Mesendoderm (in vitro differentiated cells): Measurements from ENCODE around the gene RBP5.

Source experiments
- DNase-seq: peaks from one replicate; pipeline ENCODE4 v3.0.0; 2013
- H2AK5ac ChIP-seq: 2 replicates; pipeline ENCODE4 v1.6.1; 2013; ENCODE audit warnings: low read length, inconsistent platforms
- H2BK120ac ChIP-seq: 2 replicates; pipeline ENCODE4 v1.6.1; 2013; ENCODE audit warnings: low read depth, mild to moderate bottlenecking, low read length, moderate library complexity, mixed read lengths
- H2BK15ac ChIP-seq: replicated peaks from 2 replicates; pipeline ENCODE4 v1.6.1; 2013; ENCODE audit warnings: low read depth, mild to moderate bottlenecking, moderate library complexity
- H2BK5ac ChIP-seq: 2 replicates; pipeline ENCODE4 v1.6.1; 2013; ENCODE audit warnings: low read length, inconsistent platforms
- H3K18ac ChIP-seq: 2 replicates; pipeline ENCODE4 v1.6.1; 2013; ENCODE audit warnings: mild to moderate bottlenecking, low read length, mixed read lengths
- H3K23ac ChIP-seq: one replicate; pipeline ENCODE4 v1.6.1; 2013; ENCODE audit warnings: low read length
- H3K27ac ChIP-seq: 2 replicates; pipeline ENCODE4 v1.5.1; 2013; ENCODE audit warnings: low read depth, mild to moderate bottlenecking, inconsistent platforms, low read length, moderate library complexity
- H3K27me3 ChIP-seq: 2 replicates; pipeline ENCODE4 v1.6.1; 2013; ENCODE audit warnings: low read length, control low read depth, mild to moderate bottlenecking, inconsistent platforms; ENCODE audit not compliant: insufficient read depth, poor library complexity
- H3K36me3 ChIP-seq: 2 replicates; pipeline ENCODE4 v1.6.1; 2013; ENCODE audit warnings: low read length, inconsistent platforms; ENCODE audit not compliant: control insufficient read depth, insufficient read depth
- H3K4ac ChIP-seq: one replicate; pipeline ENCODE4 v1.6.1; 2013; ENCODE audit warnings: low read depth, mild to moderate bottlenecking, low read length, moderate library complexity
- H3K4me1 ChIP-seq: 2 replicates; pipeline ENCODE4 v1.6.1; 2013; ENCODE audit warnings: low read depth, low read length, inconsistent platforms; ENCODE audit not compliant: control insufficient read depth
- H3K4me2 ChIP-seq: 2 replicates; pipeline ENCODE4 v1.6.1; 2013; ENCODE audit warnings: low read length
- H3K4me3 ChIP-seq: 2 replicates; pipeline ENCODE4 v1.5.1; 2013; ENCODE audit warnings: mild to moderate bottlenecking, low read length
- H3K56ac ChIP-seq: one replicate; pipeline ENCODE4 v1.6.1; 2013; ENCODE audit warnings: low read length
- H3K79me1 ChIP-seq: 2 replicates; pipeline ENCODE4 v1.6.1; 2013; ENCODE audit warnings: low read length, inconsistent platforms
- H3K79me2 ChIP-seq: 2 replicates; pipeline ENCODE4 v1.6.1; 2013; ENCODE audit warnings: mild to moderate bottlenecking, low read length; ENCODE audit not compliant: control insufficient read depth, insufficient read depth
- H3K9ac ChIP-seq: 2 replicates; pipeline ENCODE4 v1.6.1; 2013; ENCODE audit warnings: low read length, inconsistent platforms
- H4K5ac ChIP-seq: one replicate; pipeline ENCODE4 v1.6.1; 2013; ENCODE audit warnings: low read length
- H4K8ac ChIP-seq: one replicate; pipeline ENCODE4 v1.6.1; 2013; ENCODE audit warnings: low read depth, mild to moderate bottlenecking, control low read depth, low read length, moderate library complexity
- WGBS: extraction: QIAGEN DNeasy Blood & Tissue Kit; methylation state at CpG from one replicate; pipeline ENCODE4 v1.1.7; 2013; ENCODE audit warnings: low lambda C conversion rate, missing lambda C conversion rate; ENCODE audit not compliant: insufficient coverage; ENCODE audit errors: extremely low coverage; 5-methylcytosine and 5-hydroxymethylcytosine counted together

Gene RBP5

DNA sequence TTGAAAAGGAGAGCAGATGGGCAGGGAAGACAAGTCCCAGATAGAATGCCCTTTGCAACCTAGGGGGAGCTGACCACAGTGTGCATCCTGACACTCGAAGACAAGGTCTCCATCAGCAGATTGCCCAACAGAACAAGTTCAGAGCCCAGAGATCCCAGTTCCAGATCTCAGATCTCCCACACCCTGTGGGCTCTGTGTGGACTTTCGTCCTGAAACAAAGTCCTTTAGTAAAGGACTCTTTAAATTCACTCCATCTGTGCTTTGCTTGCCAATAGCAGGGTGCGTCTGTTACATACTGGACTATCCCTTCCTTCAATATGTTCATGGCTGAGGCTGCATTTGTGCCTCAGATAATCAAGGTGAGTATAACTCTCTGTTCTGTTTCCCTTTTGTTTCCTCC lies 11.0 kb downstream of the RBP5 start:
- no peak for DNase-seq
- no peak overlapping the region for H2AK5ac ChIP-seq
- H4K8ac ChIP-seq, result no peak overlapping the region
- no peak overlapping the region for H3K9ac ChIP-seq
- no peaks in the 10 kb centered on the region for H3K36me3 ChIP-seq
- no peak overlapping the region for H2BK15ac ChIP-seq
- H3K4me3 ChIP-seq, result no peak overlapping the region
- H3K18ac ChIP-seq, result no peak overlapping the region
- H3K23ac ChIP-seq, result no peak overlapping the region
- no peaks in the 10 kb centered on the region for H3K79me1 ChIP-seq
- no peak overlapping the region for H3K4ac ChIP-seq
- no peaks in the 10 kb centered on the region for H3K79me2 ChIP-seq
- H4K5ac ChIP-seq, result no peak overlapping the region
- no CpG with 5 or more reads among the region's 3 CpGs for WGBS
- no peaks in the 10 kb centered on the region for H3K27me3 ChIP-seq
- H3K27ac ChIP-seq, result no peak overlapping the region
- H3K4me1 ChIP-seq, result no peaks in the 10 kb centered on the region
- H2BK120ac ChIP-seq, result no peak overlapping the region
- no peak overlapping the region for H3K4me2 ChIP-seq
- no peak overlapping the region for H3K56ac ChIP-seq
- H2BK5ac ChIP-seq, result no peak overlapping the region

DNA sequence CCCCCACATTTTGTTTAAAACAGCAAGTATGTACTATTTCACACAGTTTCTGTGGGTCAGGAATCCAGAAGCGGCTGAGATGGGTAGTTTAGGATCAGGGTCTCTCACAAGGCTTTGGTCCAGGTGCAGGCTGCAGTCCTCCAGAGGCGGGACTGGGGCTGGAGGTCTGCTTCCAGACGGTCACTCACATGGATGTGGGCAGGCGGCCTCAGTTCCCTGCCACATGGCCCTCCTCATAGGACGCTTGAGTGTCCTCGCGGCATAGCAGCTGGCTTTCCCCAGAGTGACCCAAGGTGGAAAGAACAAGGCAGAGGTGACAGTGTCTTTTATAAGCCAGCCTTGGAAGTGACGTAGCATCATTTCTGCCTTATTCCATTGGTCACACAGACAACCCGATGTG lies 11.8 kb downstream of the RBP5 start:
- Histone ChIP-seq H3K56ac (no peak overlapping the region), H3K4me3 (no peak overlapping the region), H2BK5ac (no peak overlapping the region), H2BK15ac (no peak overlapping the region), H3K27me3 (no peaks in the 10 kb centered on the region), H3K9ac (no peak overlapping the region), H2BK120ac (no peak overlapping the region), H3K79me1 (no peaks in the 10 kb centered on the region), H3K27ac (no peak overlapping the region), H4K8ac (no peak overlapping the region), H3K36me3 (no peaks in the 10 kb centered on the region), H2AK5ac (no peak overlapping the region), H3K79me2 (no peaks in the 10 kb centered on the region), H3K4me1 (no peaks in the 10 kb centered on the region), H3K4ac (no peak overlapping the region), H3K4me2 (no peak overlapping the region), H4K5ac (no peak overlapping the region), H3K18ac (no peak overlapping the region), H3K23ac (no peak overlapping the region)
- no peak for DNase-seq
- WGBS, result no CpG with 5 or more reads among the region's 9 CpGs

DNA sequence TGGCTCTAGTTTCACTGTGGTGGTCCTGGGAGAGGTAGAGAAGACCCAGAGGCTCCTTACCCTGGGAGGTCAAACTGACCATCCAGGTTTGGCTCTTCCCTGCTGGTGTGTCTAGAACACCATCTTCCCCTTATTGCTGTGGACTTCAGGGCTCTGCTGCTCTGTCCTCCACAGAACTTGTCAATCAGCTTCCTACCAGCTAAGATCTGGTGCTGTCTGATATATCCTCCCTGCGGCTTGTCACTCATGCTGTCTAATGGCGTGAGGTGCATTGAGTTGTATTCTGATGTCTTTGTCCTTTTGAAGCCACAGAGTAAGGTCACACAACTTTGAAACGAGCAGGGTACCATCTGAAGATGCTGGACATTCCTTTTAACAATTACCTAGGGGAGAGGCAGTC lies 12.5 kb downstream of the RBP5 start:
- Histone ChIP-seq H2BK5ac (no peak overlapping the region), H3K36me3 (no peaks in the 10 kb centered on the region), H3K79me2 (no peaks in the 10 kb centered on the region), H3K79me1 (no peaks in the 10 kb centered on the region), H4K8ac (no peak overlapping the region), H3K4me2 (no peak overlapping the region), H3K27me3 (no peaks in the 10 kb centered on the region), H4K5ac (no peak overlapping the region), H3K27ac (no peak overlapping the region), H3K4me1 (no peaks in the 10 kb centered on the region), H3K23ac (no peak overlapping the region), H3K4me3 (no peak overlapping the region), H3K18ac (no peak overlapping the region), H3K9ac (no peak overlapping the region), H2BK15ac (no peak overlapping the region), H3K56ac (no peak overlapping the region), H3K4ac (no peak overlapping the region), H2BK120ac (no peak overlapping the region), H2AK5ac (no peak overlapping the region)
- WGBS, result no CpG with 5 or more reads among the region's 3 CpGs
- no peak for DNase-seq

DNA sequence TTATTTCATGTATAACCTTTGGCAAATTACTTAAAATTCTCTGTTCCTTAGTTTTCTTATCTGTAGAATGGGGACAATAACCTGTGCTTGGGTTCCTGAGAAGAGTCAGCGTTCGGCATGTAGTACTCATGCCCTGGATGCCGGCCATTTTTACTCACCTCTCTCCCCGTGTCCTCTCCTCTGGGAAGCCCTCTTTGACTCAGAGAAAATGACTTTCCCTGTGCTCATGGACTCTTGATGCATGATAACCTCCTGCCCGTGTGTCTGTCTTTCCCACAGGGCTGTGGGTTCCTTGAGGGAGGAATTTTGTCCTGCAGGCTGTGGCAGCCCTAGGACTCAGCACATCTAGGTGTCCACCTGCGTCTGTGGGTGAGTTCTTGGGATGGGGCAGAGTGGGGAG lies 13.8 kb downstream of the RBP5 start:
- no peak for DNase-seq
- H3K27ac ChIP-seq, result no peak overlapping the region
- no peak overlapping the region for H3K18ac ChIP-seq
- no peak overlapping the region for H2BK15ac ChIP-seq
- no peak overlapping the region for H3K9ac ChIP-seq
- no peaks in the 10 kb centered on the region for H3K79me2 ChIP-seq
- H4K8ac ChIP-seq, result no peak overlapping the region
- no peaks in the 10 kb centered on the region for H3K4me1 ChIP-seq
- H2BK120ac ChIP-seq, result no peak overlapping the region
- no CpG with 5 or more reads among the region's 6 CpGs for WGBS
- no peak overlapping the region for H3K4ac ChIP-seq
- no peak overlapping the region for H2AK5ac ChIP-seq
- no peaks in the 10 kb centered on the region for H3K36me3 ChIP-seq
- no peak overlapping the region for H3K23ac ChIP-seq
- H3K4me2 ChIP-seq, result no peak overlapping the region
- H3K79me1 ChIP-seq, result no peaks in the 10 kb centered on the region
- no peak overlapping the region for H3K56ac ChIP-seq
- no peaks in the 10 kb centered on the region for H3K27me3 ChIP-seq
- H3K4me3 ChIP-seq, result no peak overlapping the region
- no peak overlapping the region for H2BK5ac ChIP-seq
- no peak overlapping the region for H4K5ac ChIP-seq

DNA sequence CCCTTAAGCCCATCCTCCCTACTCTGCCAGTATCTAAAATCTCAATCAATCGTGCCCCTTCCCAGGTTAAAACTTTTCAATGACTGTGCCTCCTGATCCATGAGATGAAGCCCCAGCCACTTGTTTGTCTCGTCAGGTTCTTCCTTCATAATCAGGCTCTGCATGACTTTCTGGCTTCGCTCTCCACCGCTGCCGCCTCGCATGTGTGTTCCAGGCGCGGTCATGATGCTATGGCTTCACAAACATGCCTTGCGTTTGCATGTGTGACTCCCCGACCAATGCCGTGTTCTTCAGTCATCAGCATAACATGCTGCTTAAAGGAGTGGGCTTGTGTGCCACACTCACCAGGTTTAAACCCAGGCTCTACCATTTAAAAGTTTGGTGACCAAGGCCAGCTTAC lies 14.7 kb downstream of the RBP5 start:
- WGBS, result no CpG with 5 or more reads among the region's 11 CpGs
- Histone ChIP-seq H3K4me1 (no peaks in the 10 kb centered on the region), H3K4me2 (no peak overlapping the region)

DNA sequence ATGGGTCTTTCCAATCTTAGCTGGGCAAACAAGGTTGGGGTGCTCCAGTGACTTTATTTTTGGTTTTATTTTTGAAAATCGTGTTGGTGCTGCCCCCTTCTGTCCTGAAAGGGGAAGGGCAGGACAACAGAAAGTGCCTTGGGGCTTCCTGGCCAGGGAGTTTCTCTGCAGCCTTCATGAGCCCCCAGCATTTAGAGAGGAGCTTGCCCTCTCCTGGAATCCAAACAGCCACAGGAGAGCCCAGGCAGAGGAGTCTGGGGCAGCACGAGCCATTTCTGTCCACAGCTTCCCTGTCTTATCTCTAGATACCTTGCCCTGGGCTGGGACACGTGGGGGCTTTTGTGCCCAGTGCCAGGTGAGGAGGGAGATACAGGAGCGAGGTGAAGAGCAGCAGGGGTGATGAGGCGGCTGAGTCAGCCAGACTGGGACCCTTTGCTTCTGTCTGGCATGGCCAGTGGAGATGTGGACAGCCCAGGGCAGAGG lies 15.3 kb downstream of the RBP5 start:
- no peaks in the 10 kb centered on the region for H3K4me1 ChIP-seq
- no peak overlapping the region for H3K56ac ChIP-seq
- no peak overlapping the region for H3K4ac ChIP-seq
- H3K27ac ChIP-seq, result no peak overlapping the region
- no peak overlapping the region for H2BK15ac ChIP-seq
- H2BK120ac ChIP-seq, result no peak overlapping the region
- no peak overlapping the region for H3K23ac ChIP-seq
- no peak overlapping the region for H3K4me3 ChIP-seq
- H3K36me3 ChIP-seq, result no peaks in the 10 kb centered on the region
- no peaks in the 10 kb centered on the region for H3K79me2 ChIP-seq
- no peaks in the 10 kb centered on the region for H3K79me1 ChIP-seq
- H3K18ac ChIP-seq, result no peak overlapping the region
- no peak overlapping the region for H4K8ac ChIP-seq
- H2BK5ac ChIP-seq, result no peak overlapping the region
- peak; percentile 54 for DNase-seq
- no CpG with 5 or more reads among the region's 5 CpGs for WGBS
- no peak overlapping the region for H4K5ac ChIP-seq
- no peak overlapping the region for H2AK5ac ChIP-seq
- H3K27me3 ChIP-seq, result no peaks in the 10 kb centered on the region
- no peak overlapping the region for H3K4me2 ChIP-seq
- no peak overlapping the region for H3K9ac ChIP-seq

More for the DNA sequence above, 14.7 kb downstream of the RBP5 start:
- H3K79me2 ChIP-seq, result no peaks in the 10 kb centered on the region
- no peak overlapping the region for H4K8ac ChIP-seq
- no peaks in the 10 kb centered on the region for H3K79me1 ChIP-seq
- no peak overlapping the region for H3K9ac ChIP-seq
- no peak overlapping the region for H2BK15ac ChIP-seq
- no peak overlapping the region for H2BK5ac ChIP-seq
- no peaks in the 10 kb centered on the region for H3K36me3 ChIP-seq
- H3K56ac ChIP-seq, result no peak overlapping the region
- no peak overlapping the region for H2AK5ac ChIP-seq
- no peak overlapping the region for H3K4ac ChIP-seq
- no peak for DNase-seq
- H3K27ac ChIP-seq, result no peak overlapping the region
- no peak overlapping the region for H4K5ac ChIP-seq
- H3K4me3 ChIP-seq, result no peak overlapping the region
- no peak overlapping the region for H3K18ac ChIP-seq
- H3K27me3 ChIP-seq, result no peaks in the 10 kb centered on the region
- no peak overlapping the region for H3K23ac ChIP-seq
- H2BK120ac ChIP-seq, result no peak overlapping the region
